K562 (cell line): ENCODE measurements around the gene RPP25. TPM values are rescaled to one million over a fixed set of nuclear protein-coding genes. Genes with fewer than 3 reads are reported as not detected.

Experiments used
- HDAC3 ChIP-seq: fragments of 450-650 bp; IDR thresholded peaks from 2 replicates; pipeline ENCODE4 v1.6.1; 2018; ENCODE audit warnings: borderline replicate concordance, mild to moderate bottlenecking, moderate library complexity; ENCODE audit not compliant: partially characterized antibody
- ILF3 ChIP-seq: fragments of 450-650 bp; IDR thresholded peaks from 2 replicates; pipeline ENCODE4 v1.6.1; 2018; ENCODE audit warnings: antibody characterized with exemption, mild to moderate bottlenecking, moderate library complexity, borderline replicate concordance
- JUN ChIP-seq, 2 experiments: sonication (generic) in 1 of 2; formaldehyde crosslinking in 1 of 2; IDR thresholded peaks; 2 replicates each; pipeline versions ENCODE4 v1.6.1 to v1.8.0; 2012 to 2022; ENCODE audit warnings: borderline replicate concordance in 2 of 2, mild to moderate bottlenecking in 2 of 2, improper control_type of control experiment in 1 of 2, low read depth in 1 of 2, low read length in 1 of 2, missing genetic modification reagents in 1 of 2
- L3MBTL2 ChIP-seq: fragments of 450-650 bp; IDR thresholded peaks from 2 replicates; pipeline ENCODE4 v1.6.1; 2016; ENCODE audit warnings: mild to moderate bottlenecking, moderate library complexity
- MCM7 ChIP-seq, 2 experiments: fragments of 450-650 bp; IDR thresholded peaks; 2 replicates each; pipeline ENCODE4 v1.6.1; 2016 to 2018
- PHB ChIP-seq: fragments of 250-450 bp; sonication (Bioruptor Pico); IDR thresholded peaks from 2 replicates; pipeline ENCODE4 v1.5.0; 2021
- SMAD4 ChIP-seq: fragments of 250-450 bp; sonication (Bioruptor Pico); conservative IDR thresholded peaks from 2 replicates; pipeline ENCODE4 v1.8.0; 2021; ENCODE audit warnings: inconsistent platforms, mild to moderate bottlenecking, moderate library complexity
- SNIP1 ChIP-seq: fragments of 450-650 bp; IDR thresholded peaks from 2 replicates; pipeline ENCODE4 v1.7.1; 2017; ENCODE audit warnings: low read depth, mild to moderate bottlenecking
- TCF7 ChIP-seq: sonication (generic); IDR thresholded peaks from 2 replicates; pipeline ENCODE4 v1.6.1; 2016; ENCODE audit warnings: antibody characterized with exemption, borderline replicate concordance
- YY1 ChIP-seq, 3 experiments: IDR thresholded peaks; 2 replicates each; pipeline ENCODE4 v1.6.1; 2011; ENCODE audit warnings: low read length in 2 of 3, mild to moderate bottlenecking in 2 of 3, moderate library complexity in 2 of 3, borderline replicate concordance in 1 of 3, control low read depth in 1 of 3, low read depth in 1 of 3; ENCODE audit not compliant: insufficient read depth in 3 of 3, insufficient replicate concordance in 2 of 3, control insufficient read depth in 1 of 3, insufficient read length in 1 of 3; ENCODE audit errors: extremely low read depth in 1 of 3
- ZNF644 ChIP-seq: fragments of 200-800 bp; sonication (Bioruptor generic); IDR thresholded peaks from 2 replicates; pipeline ENCODE4 v1.6.1; 2016; ENCODE audit warnings: low read depth, missing genetic modification characterization, missing compliant biosample characterization
- polyA plus RNA-seq, 8 experiments: library from polyadenylated mRNA; depleted of rRNA in 4 of 8; stranded (reverse) in 5 of 8; unstranded in 3 of 8; fragments of >200 nt; fragmentation: Nextera tagmentation in 2 of 8; fragmentation: Illumina TruSeq in 1 of 8; extraction: Ambion mirVana in 2 of 8; extraction: Trizol in 1 of 8; gene quantifications; 2 replicates each; pipeline versions ENCODE4 v1.2.1 to v1.2.3, GENCODE V29; 2011 to 2014; ENCODE audit warnings: inconsistent platforms in 1 of 8, missing spikeins in 1 of 8
- total RNA-seq, 7 experiments: library from RNA; depleted of rRNA in 6 of 7; stranded (reverse); fragments of >200 nt in 6 of 7; fragmentation: Illumina TruSeq in 2 of 7; extraction: Trizol in 2 of 7; gene quantifications; 2 replicates each; pipeline versions ENCODE4 v1.2.1 to v1.2.3, GENCODE V29; 2011 to 2021; ENCODE audit warnings: low replicate concordance in 1 of 7
- TF ChIP-seq, protein P1 (sequence below): sonication (generic); formaldehyde crosslinking; IDR thresholded peaks from 2 replicates; pipeline ENCODE4 v1.8.0; 2022; ENCODE audit warnings: mild to moderate bottlenecking, missing genetic modification reagents
- TF ChIP-seq, protein P2 (sequence below): fragments of 450-650 bp; formaldehyde crosslinking; IDR thresholded peaks from 2 replicates; pipeline ENCODE4 v1.4.0; 2020; ENCODE audit warnings: mild to moderate bottlenecking, moderate library complexity
- TF ChIP-seq, protein P3 (sequence below): sonication (generic); formaldehyde crosslinking; IDR thresholded peaks from 2 replicates; pipeline ENCODE4 v1.8.0; 2022; ENCODE audit warnings: mild to moderate bottlenecking, missing genetic modification reagents, borderline replicate concordance
- TF ChIP-seq, protein P4 (sequence below): sonication (generic); formaldehyde crosslinking; IDR thresholded peaks from 2 replicates; pipeline ENCODE4 v1.8.1; 2023; ENCODE audit warnings: mild to moderate bottlenecking, missing genetic modification reagents

The RPP25 gene
- total and polyA plus RNA-seq, 9 of the 15 experiments (the other 6 are each of a cell fraction or from before 2014, with no cell fraction given): 1.1 to 12.3 (median 5.6) TPM

DNA sequence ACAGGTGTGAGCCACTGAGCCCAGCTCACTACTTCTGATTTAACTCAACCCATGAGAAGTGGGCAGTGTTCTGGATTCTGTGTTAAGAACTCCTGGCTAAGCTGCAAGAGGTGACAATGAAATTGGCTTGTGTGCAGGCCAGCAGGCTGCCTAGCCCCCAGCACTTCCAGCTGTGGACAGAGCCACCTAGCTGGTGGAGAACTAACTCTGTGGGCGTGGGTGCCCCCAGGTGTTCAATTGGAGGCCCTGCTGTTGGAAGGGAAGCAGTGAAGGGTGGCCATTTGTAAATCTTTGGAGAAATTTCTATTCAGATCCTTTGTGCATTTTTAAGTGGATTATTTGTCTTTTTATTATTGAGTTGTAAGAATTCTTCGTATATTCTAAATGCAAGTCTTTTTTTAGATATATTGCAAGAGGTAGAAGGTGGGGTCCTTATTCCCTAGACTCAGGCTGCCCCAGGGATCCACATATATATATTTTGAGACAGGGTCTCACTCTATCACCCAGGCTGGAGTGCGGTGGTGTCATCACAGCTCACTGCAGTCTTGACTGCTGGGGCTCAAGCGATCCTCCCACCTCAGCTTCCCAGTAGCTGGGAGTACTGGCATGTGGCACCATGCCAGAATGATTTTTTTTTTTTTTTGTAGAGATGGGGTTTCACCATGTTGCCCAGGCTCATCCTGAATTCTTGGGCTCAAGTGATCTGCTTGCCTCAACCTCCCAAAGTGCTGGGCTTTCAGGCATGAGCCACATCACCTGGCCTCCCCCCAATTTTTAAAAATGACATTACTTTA lies 31.6 kb upstream of the RPP25 start (continued):
- TF ChIP-seq, protein P1, sequence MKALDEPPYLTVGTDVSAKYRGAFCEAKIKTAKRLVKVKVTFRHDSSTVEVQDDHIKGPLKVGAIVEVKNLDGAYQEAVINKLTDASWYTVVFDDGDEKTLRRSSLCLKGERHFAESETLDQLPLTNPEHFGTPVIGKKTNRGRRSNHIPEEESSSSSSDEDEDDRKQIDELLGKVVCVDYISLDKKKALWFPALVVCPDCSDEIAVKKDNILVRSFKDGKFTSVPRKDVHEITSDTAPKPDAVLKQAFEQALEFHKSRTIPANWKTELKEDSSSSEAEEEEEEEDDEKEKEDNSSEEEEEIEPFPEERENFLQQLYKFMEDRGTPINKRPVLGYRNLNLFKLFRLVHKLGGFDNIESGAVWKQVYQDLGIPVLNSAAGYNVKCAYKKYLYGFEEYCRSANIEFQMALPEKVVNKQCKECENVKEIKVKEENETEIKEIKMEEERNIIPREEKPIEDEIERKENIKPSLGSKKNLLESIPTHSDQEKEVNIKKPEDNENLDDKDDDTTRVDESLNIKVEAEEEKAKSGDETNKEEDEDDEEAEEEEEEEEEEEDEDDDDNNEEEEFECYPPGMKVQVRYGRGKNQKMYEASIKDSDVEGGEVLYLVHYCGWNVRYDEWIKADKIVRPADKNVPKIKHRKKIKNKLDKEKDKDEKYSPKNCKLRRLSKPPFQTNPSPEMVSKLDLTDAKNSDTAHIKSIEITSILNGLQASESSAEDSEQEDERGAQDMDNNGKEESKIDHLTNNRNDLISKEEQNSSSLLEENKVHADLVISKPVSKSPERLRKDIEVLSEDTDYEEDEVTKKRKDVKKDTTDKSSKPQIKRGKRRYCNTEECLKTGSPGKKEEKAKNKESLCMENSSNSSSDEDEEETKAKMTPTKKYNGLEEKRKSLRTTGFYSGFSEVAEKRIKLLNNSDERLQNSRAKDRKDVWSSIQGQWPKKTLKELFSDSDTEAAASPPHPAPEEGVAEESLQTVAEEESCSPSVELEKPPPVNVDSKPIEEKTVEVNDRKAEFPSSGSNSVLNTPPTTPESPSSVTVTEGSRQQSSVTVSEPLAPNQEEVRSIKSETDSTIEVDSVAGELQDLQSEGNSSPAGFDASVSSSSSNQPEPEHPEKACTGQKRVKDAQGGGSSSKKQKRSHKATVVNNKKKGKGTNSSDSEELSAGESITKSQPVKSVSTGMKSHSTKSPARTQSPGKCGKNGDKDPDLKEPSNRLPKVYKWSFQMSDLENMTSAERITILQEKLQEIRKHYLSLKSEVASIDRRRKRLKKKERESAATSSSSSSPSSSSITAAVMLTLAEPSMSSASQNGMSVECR (CRISPR knock-in tag): peak; percentile 96
- TF ChIP-seq PHB (CRISPR knock-in tag): no peak
- no peak for TF ChIP-seq SMAD4 (CRISPR knock-in tag)
- 0 out of 2 replicates have a peak, but pooled peaks have one; percentile 32 for TF ChIP-seq JUN (IDR thresholded peaks at IDR 0.05; ENCODE audit: borderline replicate concordance, low read depth, low read length)
- TF ChIP-seq JUN (CRISPR knock-in tag; IDR thresholded peaks at IDR 0.05; ENCODE audit: borderline replicate concordance): no peak
- TF ChIP-seq TCF7: no peak
- peak in 2 of 3 experiments; percentile 62 to 82 for TF ChIP-seq YY1 (IDR thresholded peaks at IDR 0.05; ENCODE audit: borderline replicate concordance in 1 of 3, control insufficient read depth in 1 of 3, extremely low read depth in 1 of 3, insufficient read depth in 3 of 3, insufficient read length in 1 of 3, insufficient replicate concordance in 2 of 3, low read depth in 1 of 3, low read length in 2 of 3)
- TF ChIP-seq SNIP1: no peak
- peak; percentile 25; the same call in 1 of the 2 replicates for TF ChIP-seq L3MBTL2
- no peak for TF ChIP-seq ZNF644 (tag)
- TF ChIP-seq, protein P2, sequence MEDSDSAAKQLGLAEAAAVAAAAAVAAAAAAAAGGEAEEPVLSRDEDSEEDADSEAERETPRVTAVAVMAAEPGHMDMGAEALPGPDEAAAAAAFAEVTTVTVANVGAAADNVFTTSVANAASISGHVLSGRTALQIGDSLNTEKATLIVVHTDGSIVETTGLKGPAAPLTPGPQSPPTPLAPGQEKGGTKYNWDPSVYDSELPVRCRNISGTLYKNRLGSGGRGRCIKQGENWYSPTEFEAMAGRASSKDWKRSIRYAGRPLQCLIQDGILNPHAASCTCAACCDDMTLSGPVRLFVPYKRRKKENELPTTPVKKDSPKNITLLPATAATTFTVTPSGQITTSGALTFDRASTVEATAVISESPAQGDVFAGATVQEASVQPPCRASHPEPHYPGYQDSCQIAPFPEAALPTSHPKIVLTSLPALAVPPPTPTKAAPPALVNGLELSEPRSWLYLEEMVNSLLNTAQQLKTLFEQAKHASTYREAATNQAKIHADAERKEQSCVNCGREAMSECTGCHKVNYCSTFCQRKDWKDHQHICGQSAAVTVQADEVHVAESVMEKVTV: peak; percentile 72; the same call in 1 of the 2 replicates
- TF ChIP-seq MCM7 (IDR thresholded peaks at IDR 0.05): no peak
- TF ChIP-seq ILF3: no peak
- TF ChIP-seq, protein P3, sequence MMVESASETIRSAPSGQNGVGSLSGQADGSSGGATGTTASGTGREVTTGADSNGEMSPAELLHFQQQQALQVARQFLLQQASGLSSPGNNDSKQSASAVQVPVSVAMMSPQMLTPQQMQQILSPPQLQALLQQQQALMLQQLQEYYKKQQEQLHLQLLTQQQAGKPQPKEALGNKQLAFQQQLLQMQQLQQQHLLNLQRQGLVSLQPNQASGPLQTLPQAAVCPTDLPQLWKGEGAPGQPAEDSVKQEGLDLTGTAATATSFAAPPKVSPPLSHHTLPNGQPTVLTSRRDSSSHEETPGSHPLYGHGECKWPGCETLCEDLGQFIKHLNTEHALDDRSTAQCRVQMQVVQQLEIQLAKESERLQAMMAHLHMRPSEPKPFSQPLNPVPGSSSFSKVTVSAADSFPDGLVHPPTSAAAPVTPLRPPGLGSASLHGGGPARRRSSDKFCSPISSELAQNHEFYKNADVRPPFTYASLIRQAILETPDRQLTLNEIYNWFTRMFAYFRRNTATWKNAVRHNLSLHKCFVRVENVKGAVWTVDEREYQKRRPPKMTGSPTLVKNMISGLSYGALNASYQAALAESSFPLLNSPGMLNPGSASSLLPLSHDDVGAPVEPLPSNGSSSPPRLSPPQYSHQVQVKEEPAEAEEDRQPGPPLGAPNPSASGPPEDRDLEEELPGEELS (CRISPR knock-in tag): no peak
- TF ChIP-seq, protein P4, sequence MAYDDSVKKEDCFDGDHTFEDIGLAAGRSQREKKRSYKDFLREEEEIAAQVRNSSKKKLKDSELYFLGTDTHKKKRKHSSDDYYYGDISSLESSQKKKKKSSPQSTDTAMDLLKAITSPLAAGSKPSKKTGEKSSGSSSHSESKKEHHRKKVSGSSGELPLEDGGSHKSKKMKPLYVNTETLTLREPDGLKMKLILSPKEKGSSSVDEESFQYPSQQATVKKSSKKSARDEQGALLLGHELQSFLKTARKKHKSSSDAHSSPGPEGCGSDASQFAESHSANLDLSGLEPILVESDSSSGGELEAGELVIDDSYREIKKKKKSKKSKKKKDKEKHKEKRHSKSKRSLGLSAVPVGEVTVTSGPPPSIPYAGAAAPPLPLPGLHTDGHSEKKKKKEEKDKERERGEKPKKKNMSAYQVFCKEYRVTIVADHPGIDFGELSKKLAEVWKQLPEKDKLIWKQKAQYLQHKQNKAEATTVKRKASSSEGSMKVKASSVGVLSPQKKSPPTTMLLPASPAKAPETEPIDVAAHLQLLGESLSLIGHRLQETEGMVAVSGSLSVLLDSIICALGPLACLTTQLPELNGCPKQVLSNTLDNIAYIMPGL (CRISPR knock-in tag): no peak
- no peak for TF ChIP-seq HDAC3
